HL-60 (cell line): ENCODE results near the gene LGALSL.

Source experiments
- DNase-seq, 2 experiments: peaks; one replicate each; pipeline ENCODE4 v3.0.0-alpha.2; 2010 to 2020; ENCODE audit warnings: low read depth in 1 of 2, low spot score in 1 of 2
- H3K27ac ChIP-seq: fragments of 250-450 bp; sonication (Bioruptor Pico); replicated peaks from 2 replicates; pipeline ENCODE4 v1.5.1; 2020; ENCODE audit warnings: mild to moderate bottlenecking, moderate library complexity
- H3K27me3 ChIP-seq: fragments of 250-450 bp; sonication (Bioruptor Pico); 2 replicates; pipeline ENCODE4 v1.5.1; 2021; ENCODE audit warnings: mild to moderate bottlenecking, moderate library complexity; ENCODE audit not compliant: insufficient read depth, poor library complexity, severe bottlenecking
- H3K4me3 ChIP-seq: replicated peaks from 2 replicates; pipeline ENCODE4 v1.5.1; 2011; ENCODE audit warnings: mild to moderate bottlenecking, control low read depth, low read length; ENCODE audit not compliant: insufficient read depth
- CTCF ChIP-seq: IDR thresholded peaks from one replicate; pipeline ENCODE4 v1.5.1; 2011; ENCODE audit warnings: low read length, control low read depth, inconsistent platforms; ENCODE audit not compliant: insufficient read depth
- GABPA ChIP-seq: IDR thresholded peaks from 2 replicates; pipeline ENCODE4 v1.6.1; 2012; ENCODE audit warnings: low read depth
- POLR2AphosphoS5 ChIP-seq: IDR thresholded peaks from 2 replicates; pipeline ENCODE4 v1.6.1; 2012; ENCODE audit warnings: low read depth
- REST ChIP-seq: IDR thresholded peaks from 2 replicates; pipeline ENCODE4 v1.6.1; 2012; ENCODE audit warnings: low read depth; ENCODE audit not compliant: insufficient replicate concordance
- SPI1 ChIP-seq: IDR thresholded peaks from 2 replicates; pipeline ENCODE4 v1.6.1; 2012; ENCODE audit warnings: low read depth, mild to moderate bottlenecking, borderline replicate concordance

The LGALSL gene

GRCh38 chr2:64434039-64434657 lies 19.8 kb upstream of the LGALSL start:
- TF ChIP-seq REST (no peak), POLR2AphosphoS5 (no peak), SPI1 (no peak)
- no peak for DNase-seq
- no peak overlapping the region for H3K27ac ChIP-seq
- no peaks in the 10 kb centered on the region for H3K27me3 ChIP-seq
- no peak overlapping the region for H3K4me3 ChIP-seq

- TF ChIP-seq SPI1 = no peak
- no peak for TF ChIP-seq REST
- no peak for TF ChIP-seq POLR2AphosphoS5
- TF ChIP-seq GABPA = no peak
- no peak for TF ChIP-seq CTCF
- H3K4me3 ChIP-seq = no peak overlapping the region
- peaks cover 2% of the 10 kb centered on the region for H3K27me3 ChIP-seq
- no peak for DNase-seq
- no peak overlapping the region for H3K27ac ChIP-seq
Observed at GRCh38 chr2:64437883-64438282, 16.1 kb upstream of the LGALSL start.

- H3K27me3 ChIP-seq = peaks cover 2% of the 10 kb centered on the region
- DNase-seq = no peak
- H3K4me3 ChIP-seq = no peak overlapping the region
- no peak for TF ChIP-seq SPI1
- TF ChIP-seq CTCF = no peak
- TF ChIP-seq REST = no peak
- TF ChIP-seq GABPA = no peak
- TF ChIP-seq POLR2AphosphoS5 = no peak
- H3K27ac ChIP-seq = no peak overlapping the region
Observed at GRCh38 chr2:64439194-64439593, 14.8 kb upstream of the LGALSL start.

GRCh38 chr2:64440843-64441242 lies 13.1 kb upstream of the LGALSL start:
- no peak for DNase-seq
- TF ChIP-seq REST (no peak), CTCF (no peak), SPI1 (no peak), POLR2AphosphoS5 (no peak), GABPA (no peak)
- Histone ChIP-seq H3K4me3 (no peak overlapping the region), H3K27me3 (peaks cover 2% of the 10 kb centered on the region), H3K27ac (no peak overlapping the region)
